HG03565 (cell line): ENCODE data around the gene ATP23.

Experiments used
- ATAC-seq: cut with Tn5 transposase; IDR thresholded peaks from one replicate; pipeline ENCODE4 v1.9.1; 2021; ENCODE audit warnings: mild to moderate bottlenecking, moderate library complexity; ENCODE audit not compliant: unreplicated experiment

Gene ATP23

GRCh38 chr12:57907281-57907680 lies 34.1 kb upstream of the ATP23 start:
- no peak for ATAC-seq

GRCh38 chr12:57908511-57908910 lies 32.9 kb upstream of the ATP23 start:
- no peak for ATAC-seq

GRCh38 chr12:57909056-57909455 lies 32.3 kb upstream of the ATP23 start:
- ATAC-seq = no peak

- no peak for ATAC-seq
Observed at GRCh38 chr12:57909611-57910010, 31.8 kb upstream of the ATP23 start.

- ATAC-seq = no peak
Observed at GRCh38 chr12:57918147-57918546, 23.2 kb upstream of the ATP23 start.

- no peak for ATAC-seq
Observed at GRCh38 chr12:57927086-57927485, 14.3 kb upstream of the ATP23 start.

GRCh38 chr12:57929092-57929830 lies 12.1 kb upstream of the ATP23 start:
- ATAC-seq = no peak

GRCh38 chr12:57934819-57935218 lies 6.5 kb upstream of the ATP23 start:
- no peak for ATAC-seq

GRCh38 chr12:57935331-57935730 lies 6.0 kb upstream of the ATP23 start:
- no peak for ATAC-seq

GRCh38 chr12:57935839-57936512 lies 5.4 kb upstream of the ATP23 start:
- peak; percentile 98 for ATAC-seq

- no peak for ATAC-seq
Observed at GRCh38 chr12:57936513-57936883, 4.9 kb upstream of the ATP23 start.

GRCh38 chr12:57939291-57939690 lies 2.1 kb upstream of the ATP23 start:
- no peak for ATAC-seq

GRCh38 chr12:57940052-57940914 lies 1.1 kb upstream of the ATP23 start:
- ATAC-seq = no peak

GRCh38 chr12:57940915-57941164 lies 527 bp upstream of the ATP23 start:
- ATAC-seq = no peak

GRCh38 chr12:57943438-57944080 lies 2.2 kb downstream of the ATP23 start:
- no peak for ATAC-seq

- no peak for ATAC-seq
Observed at GRCh38 chr12:57944313-57945023, 3.1 kb downstream of the ATP23 start.

- ATAC-seq = no peak
Observed at GRCh38 chr12:57952766-57953165, 11.4 kb downstream of the ATP23 start.

- no peak for ATAC-seq
Observed at GRCh38 chr12:57954768-57955167, 13.4 kb downstream of the ATP23 start.

- no peak for ATAC-seq
Observed at GRCh38 chr12:57958061-57958657, 16.8 kb downstream of the ATP23 start.

GRCh38 chr12:57964421-57964820 lies 23.1 kb downstream of the ATP23 start:
- ATAC-seq = no peak
